B cell (primary cell): ENCODE measurements around the gene APOM. TPM values are rescaled to one million over a fixed set of nuclear protein-coding genes. Genes with fewer than 3 reads are reported as not detected.

Experiments used
- ATAC-seq: fragments of 200-7000 bp; cut with Tn5 transposase; one replicate; pipeline ENCODE4 v1.10.0; 2021; ENCODE audit warnings: low read depth, mild to moderate bottlenecking, moderate number of reproducible peaks, moderate library complexity
- CTCF ChIA-PET: fragments of 350-600 bp; sonication (Branson Sonifier 250); formaldehyde crosslinking; loops from one replicate; lab custom pipeline; 2021; ENCODE audit warnings: antibody characterized with exemption, inconsistent platforms; lab: Charles Lee
- POLR2A ChIA-PET: fragments of 350-600 bp; sonication (Branson Sonifier 250); formaldehyde crosslinking; loops from one replicate; lab custom pipeline; 2021; ENCODE audit warnings: antibody characterized with exemption; lab: Charles Lee
- DNase-seq: peaks from one replicate; pipeline ENCODE4 v3.0.0; 2013
- H2AFZ ChIP-seq: 2 replicates; pipeline ENCODE4 v1.6.1; 2012; ENCODE audit warnings: mild to moderate bottlenecking, low read depth, low read length; ENCODE audit not compliant: insufficient read depth, poor library complexity, severe bottlenecking
- H3K27ac ChIP-seq, 2 donors: 1 replicate in 1 of 2; 2 replicates in 1 of 2; pipeline ENCODE4 v1.5.1; 2012 to 2013; ENCODE audit warnings: low read length in 2 of 2, mild to moderate bottlenecking in 2 of 2, moderate library complexity in 1 of 2
- H3K27me3 ChIP-seq, 4 experiments: fragments of 200-600 bp in 1 of 4; sonication (generic) in 1 of 4; replicated peaks in 1 of 4; 1 replicate in 2 of 4; 2 replicates in 2 of 4; pipeline versions ENCODE4 v1.6.1 to v1.7.0; 2013 to 2016; ENCODE audit warnings: low read length in 3 of 4, mild to moderate bottlenecking in 2 of 4, mixed read lengths in 1 of 4, moderate library complexity in 1 of 4; ENCODE audit not compliant: insufficient read depth in 4 of 4, control insufficient read depth in 3 of 4; ENCODE audit errors: control extremely low read depth in 1 of 4
- H3K36me3 ChIP-seq, 2 experiments: replicated peaks in 1 of 2; 1 replicate in 1 of 2; 2 replicates in 1 of 2; pipeline versions ENCODE4 v1.6.1 to v1.7.1; 2013; ENCODE audit warnings: low read length in 1 of 2; ENCODE audit not compliant: insufficient read depth in 2 of 2, control insufficient read depth in 1 of 2; ENCODE audit errors: control extremely low read depth in 1 of 2, extremely low read depth in 1 of 2
- H3K4me1 ChIP-seq, 2 donors: fragments of 200-600 bp in 1 of 2; sonication (generic) in 1 of 2; 1 replicate in 1 of 2; 2 replicates in 1 of 2; pipeline versions ENCODE4 v1.5.1 to v1.6.1; 2013 to 2017; ENCODE audit warnings: low read length in 2 of 2; ENCODE audit not compliant: control insufficient read depth in 2 of 2, insufficient read depth in 2 of 2
- H3K4me2 ChIP-seq: replicated peaks from 2 replicates; pipeline ENCODE3; 2012; ENCODE audit warnings: mild to moderate bottlenecking, low read depth, low read length; ENCODE audit not compliant: poor library complexity, severe bottlenecking
- H3K4me3 ChIP-seq, 5 experiments: fragments of 200-600 bp in 1 of 5; sonication (generic) in 1 of 5; 1 replicate in 3 of 5; 2 replicates in 2 of 5; pipeline versions ENCODE4 v1.5.1 to v1.7.0; 2011 to 2016; ENCODE audit warnings: low read length in 4 of 5, mild to moderate bottlenecking in 4 of 5, low read depth in 2 of 5, control low read depth in 1 of 5, moderate library complexity in 1 of 5; ENCODE audit not compliant: insufficient read depth in 1 of 5; ENCODE audit errors: control extremely low read depth in 1 of 5, extremely low read depth in 1 of 5
- H3K79me2 ChIP-seq: fragments of 200-600 bp; sonication (generic); one replicate; pipeline ENCODE4 v1.6.0; 2016; ENCODE audit warnings: low read length; ENCODE audit not compliant: control insufficient read depth, insufficient read depth
- H3K9ac ChIP-seq: fragments of 200-600 bp; sonication (generic); 2 replicates; pipeline ENCODE4 v1.6.1; 2017; ENCODE audit warnings: mild to moderate bottlenecking, low read length, moderate library complexity
- H3K9me3 ChIP-seq, 3 donors: one replicate each; pipeline versions ENCODE4 v1.6.1 to v1.7.1; 2013; ENCODE audit warnings: low read length in 2 of 3; ENCODE audit not compliant: control insufficient read depth in 2 of 3, insufficient read depth in 1 of 3; ENCODE audit errors: control extremely low read depth in 1 of 3
- H4K20me1 ChIP-seq: 2 replicates; pipeline ENCODE4 v1.6.0; 2012; ENCODE audit warnings: mild to moderate bottlenecking, low read length; ENCODE audit not compliant: insufficient read depth, control insufficient read depth, poor library complexity, severe bottlenecking
- H3K27ac Mint-ChIP-seq: one replicate; pipeline ENCODE4 v1.8.0; 2021; ENCODE audit warnings: mixed read lengths
- H3K27me3 Mint-ChIP-seq: one replicate; pipeline ENCODE4 v1.8.0; 2021; ENCODE audit warnings: mixed read lengths
- H3K4me1 Mint-ChIP-seq: one replicate; pipeline ENCODE4 v1.8.0; 2021; ENCODE audit warnings: mixed read lengths
- H3K4me3 Mint-ChIP-seq: one replicate; pipeline ENCODE4 v1.8.0; 2021; ENCODE audit warnings: mixed read lengths
- H3K9me3 Mint-ChIP-seq: one replicate; pipeline ENCODE4 v1.8.0; 2022; ENCODE audit warnings: mixed read lengths; ENCODE audit not compliant: insufficient read depth
- CTCF ChIP-seq: fragments of 200-600 bp; IDR thresholded peaks from one replicate; pipeline ENCODE4 v1.8.0; 2022; ENCODE audit warnings: antibody characterized with exemption, mild to moderate bottlenecking
- EZH2 ChIP-seq: IDR thresholded peaks from 2 replicates; pipeline ENCODE4 v1.6.1; 2012; ENCODE audit warnings: borderline replicate concordance, low read depth, mild to moderate bottlenecking, moderate library complexity, low read length; ENCODE audit not compliant: insufficient read depth, poor library complexity, severe bottlenecking
- WGBS: methylation state at CpG from one replicate; pipeline ENCODE4 v1.1.5; 2013; ENCODE audit warnings: missing lambda C conversion rate; ENCODE audit not compliant: insufficient coverage; 5-methylcytosine and 5-hydroxymethylcytosine counted together
- intact Hi-C: fragments of 100-400 bp; cut with micrococcal nuclease; formaldehyde crosslinking; loops from one replicate; pipeline ENCODE4 v1.10.0; 2022
- polyA plus RNA-seq: library from polyadenylated mRNA; depleted of rRNA; stranded (reverse); fragments of >200 nt; gene quantifications from 2 replicates; pipeline ENCODE4 v1.2.3, GENCODE V29; 2012
- total RNA-seq, 2 donors: library from RNA; stranded (reverse); fragments of 120-200 nt in 1 of 2; gene quantifications; 1 replicate in 1 of 2; 2 replicates in 1 of 2; pipeline versions ENCODE4 v1.2.3 to v1.2.4, GENCODE V29; 2013 to 2022

APOM gene
- total and polyA plus RNA-seq, 2 donors (not counting 1 experiment from before 2014, with no cell fraction given): 3.6 to 11.6 TPM

- WGBS: 24% methylated on average over 3 of the region's 6 CpGs
- Mint-ChIP-seq H3K27ac (peak within 1 kb of the TSS; percentile 89), H3K9me3 (no peaks in the 10 kb centered on the region), H3K4me1 (peaks cover 37% of the 10 kb centered on the region), H3K4me3 (peak within 1 kb of the TSS; percentile 70), H3K27me3 (no peaks in the 10 kb centered on the region)
- Histone ChIP-seq H3K36me3 (no peaks in the 10 kb centered on the region), H3K79me2 (no peaks in the 10 kb centered on the region), H3K9me3 (peaks cover 0 to 6% (median 0%) of the 10 kb centered on the region in 3 donors), H3K4me1 (peaks cover 27 to 34% of the 10 kb centered on the region in 2 donors), H4K20me1 (no peaks in the 10 kb centered on the region), H3K9ac (no peak within 1 kb of the TSS), H2AFZ (peak within 1 kb of the TSS; percentile 70), H3K4me3 (peak within 1 kb of the TSS in 2 of 5 experiments; percentile 8 to 19), H3K27me3 (no peaks in the 10 kb centered on the region), H3K27ac (peak within 1 kb of the TSS; percentile 26 to 68), H3K4me2 (peak within 1 kb of the TSS; percentile 61)
- ChIA-PET POLR2A (interaction anchor here (0.5 to 0.6 kb wide), 2 partner anchors 23 to 49 kb away, joined by 6 to 7 read pairs; no protein-coding TSS in a partner anchor), CTCF (interaction anchor here (0.6 to 5.6 kb wide), 7 partner anchors 17 to 131 kb away, joined by 3 to 44 read pairs (median 3); no protein-coding TSS in a partner anchor)
- DNase-seq: peak; percentile 43
- TF ChIP-seq CTCF (no peak), EZH2 (no peak)
- intact Hi-C loops: no loop called here
- peak; percentile 47 for ATAC-seq
Measured at GRCh38 chr6:31614684-31615578, 40.8 kb upstream of the APOM start, which contains the start of gene AIF1. Gene AIF1, plus strand, starts transcription at chr6:31615234. Its CDS starts 96 bp downstream, at chr6:31615330.
